ENCODE data around the gene EIF3L.
"Not testable (repeated sequence)": the region's sequence is repeated elsewhere in the genome, so short reads cannot be mapped to it uniquely, and the experiment has no call there.

Gene EIF3L

GRCh38 chr22:37849089-37849751, at the start of gene EIF3L:
Gene EIF3L (plus strand): TSS chr22:37849419. CDS start chr22:37849450, 31 bp downstream.
- peak; percentile 91 for DNase-seq (ENCODE audit: low spot score)

- not testable (repeated sequence) for DNase-seq (ENCODE audit: low spot score)
Observed at GRCh38 chr22:37799979-37800378, 49.2 kb upstream of the EIF3L start.

- no peak for DNase-seq (ENCODE audit: low spot score)
Observed at GRCh38 chr22:37801946-37802309, 47.3 kb upstream of the EIF3L start.

- peak; percentile 79 for DNase-seq (ENCODE audit: low spot score)
Observed at GRCh38 chr22:37802310-37803194, 46.7 kb upstream of the EIF3L start.

GRCh38 chr22:37803195-37803638, 46.0 kb upstream of the EIF3L start:
- DNase-seq (ENCODE audit: low spot score) = no peak

GRCh38 chr22:37803639-37804351, 45.4 kb upstream of the EIF3L start:
- DNase-seq (ENCODE audit: low spot score) = no peak

- DNase-seq (ENCODE audit: low spot score) = no peak
Observed at GRCh38 chr22:37804352-37804880, 44.8 kb upstream of the EIF3L start.

- DNase-seq (ENCODE audit: low spot score) = peak; percentile 89
Observed at GRCh38 chr22:37804881-37805809, 44.1 kb upstream of the EIF3L start.

GRCh38 chr22:37805810-37806277, 43.4 kb upstream of the EIF3L start:
- DNase-seq (ENCODE audit: low spot score) = no peak

- no peak for DNase-seq (ENCODE audit: low spot score)
Observed at GRCh38 chr22:37806409-37807333, 42.5 kb upstream of the EIF3L start.

GRCh38 chr22:37807410-37808293, 41.6 kb upstream of the EIF3L start, which contains the start of gene GCAT:
Gene GCAT (plus strand): TSS chr22:37807934. CDS start chr22:37807968, 34 bp downstream.
- DNase-seq (ENCODE audit: low spot score) = peak; percentile 96

GRCh38 chr22:37808294-37808657, 40.9 kb upstream of the EIF3L start:
- DNase-seq (ENCODE audit: low spot score) = no peak

GRCh38 chr22:37809672-37810333, 39.4 kb upstream of the EIF3L start:
- no peak for DNase-seq (ENCODE audit: low spot score)

GRCh38 chr22:37811867-37812266, 37.4 kb upstream of the EIF3L start:
- DNase-seq (ENCODE audit: low spot score) = no peak

- no peak for DNase-seq (ENCODE audit: low spot score)
Observed at GRCh38 chr22:37812869-37813678, 36.1 kb upstream of the EIF3L start.

- DNase-seq (ENCODE audit: low spot score) = no peak
Observed at GRCh38 chr22:37815593-37815992, 33.6 kb upstream of the EIF3L start.

- no peak for DNase-seq (ENCODE audit: low spot score)
Observed at GRCh38 chr22:37816543-37817180, 32.6 kb upstream of the EIF3L start.
